Mucosa of rectum (tissue), 2 donors: ENCODE results near the gene WDR12.
"Not testable (repeated sequence)": the region's sequence is repeated elsewhere in the genome, so short reads cannot be mapped to it uniquely, and the experiment has no call there.

ENCODE experiments used
- H3K27ac ChIP-seq, 2 donors: one replicate each; pipeline ENCODE4 v1.7.0; 2013; ENCODE audit warnings: inconsistent platforms in 2 of 2, low read depth in 2 of 2, low read length in 2 of 2
- H3K27me3 ChIP-seq, 2 donors: one replicate each; pipeline ENCODE4 v1.7.0; 2013; ENCODE audit warnings: low read length in 2 of 2; ENCODE audit not compliant: control insufficient read depth in 2 of 2, insufficient read depth in 2 of 2
- H3K36me3 ChIP-seq, 2 donors: one replicate each; pipeline ENCODE4 v1.7.0; 2013; ENCODE audit warnings: low read length in 2 of 2; ENCODE audit not compliant: control insufficient read depth in 2 of 2, insufficient read depth in 2 of 2
- H3K4me1 ChIP-seq, 2 donors: one replicate each; pipeline ENCODE4 v1.7.0; 2013; ENCODE audit warnings: low read length in 2 of 2, mild to moderate bottlenecking in 1 of 2; ENCODE audit not compliant: control insufficient read depth in 2 of 2, insufficient read depth in 2 of 2
- H3K4me3 ChIP-seq, 2 donors: one replicate each; pipeline ENCODE4 v1.7.0; 2013; ENCODE audit warnings: low read length in 2 of 2
- H3K9ac ChIP-seq, 2 donors: one replicate each; pipeline ENCODE4 v1.7.0; 2013; ENCODE audit warnings: low read length in 2 of 2, low read depth in 1 of 2, mild to moderate bottlenecking in 1 of 2
- H3K9me3 ChIP-seq, 2 donors: one replicate each; pipeline ENCODE4 v1.7.0; 2013; ENCODE audit warnings: low read length in 2 of 2; ENCODE audit not compliant: control insufficient read depth in 2 of 2
- donor health status: healthy.
- donor health status: Normal muscosa, but diverticular disease.

Gene WDR12

GRCh38 chr2:202911512-202912341, at the start of gene WDR12, which contains the start of gene CARF:
Gene WDR12 (minus strand): TSS chr2:202911673. CDS start chr2:202911476, 197 bp downstream.
Gene CARF (plus strand): TSS chr2:202912275. CDS start chr2:202941903, 29,628 bp downstream.
- H3K36me3 ChIP-seq: no peaks in the 10 kb centered on the region
- H3K9ac ChIP-seq: peak within 1 kb of the TSS; percentile 70 to 90
- no peaks in the 10 kb centered on the region for H3K27me3 ChIP-seq
- peak within 1 kb of the TSS; percentile 86 to 100 for H3K4me3 ChIP-seq
- peak within 1 kb of the TSS; percentile 86 to 90 for H3K27ac ChIP-seq
- peaks cover 2 to 5% of the 10 kb centered on the region in 2 donors for H3K4me1 ChIP-seq
- H3K9me3 ChIP-seq: no peaks in the 10 kb centered on the region

GRCh38 chr2:202960524-202960923, 49.1 kb upstream of the WDR12 start:
- peaks cover 0 to 2% of the 10 kb centered on the region in 2 donors for H3K36me3 ChIP-seq
- H3K9me3 ChIP-seq: no peaks in the 10 kb centered on the region
- no peak overlapping the region for H3K9ac ChIP-seq
- no peaks in the 10 kb centered on the region for H3K27me3 ChIP-seq
- H3K27ac ChIP-seq: no peak overlapping the region
- H3K4me3 ChIP-seq: no peak overlapping the region
- H3K4me1 ChIP-seq: no peaks in the 10 kb centered on the region

DNA sequence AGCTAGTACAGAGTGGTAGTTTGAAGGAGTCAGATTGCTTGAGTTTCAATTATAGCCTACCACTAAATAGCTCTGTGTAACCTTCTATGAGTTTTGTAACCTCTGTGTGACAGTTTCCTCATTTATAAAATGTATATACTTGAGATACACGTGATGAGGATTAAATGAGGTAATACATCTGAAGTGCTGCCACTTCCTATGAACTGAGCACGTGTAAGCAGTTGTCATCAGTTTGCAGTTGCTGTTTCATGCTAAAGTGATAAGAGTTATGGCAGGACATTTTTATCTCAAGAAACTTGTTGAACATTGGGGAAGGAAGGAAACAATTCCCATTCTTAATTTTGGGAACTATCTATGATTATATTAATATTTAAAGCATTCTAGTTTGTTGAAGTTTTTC, 39.1 kb upstream of the WDR12 start:
- Histone ChIP-seq H3K9me3 (peaks cover 0 to 1% of the 10 kb centered on the region in 2 donors), H3K27ac (no peak overlapping the region), H3K36me3 (peaks cover 4 to 5% of the 10 kb centered on the region in 2 donors), H3K4me3 (no peak overlapping the region), H3K27me3 (no peaks in the 10 kb centered on the region), H3K4me1 (no peaks in the 10 kb centered on the region), H3K9ac (no peak overlapping the region)

DNA sequence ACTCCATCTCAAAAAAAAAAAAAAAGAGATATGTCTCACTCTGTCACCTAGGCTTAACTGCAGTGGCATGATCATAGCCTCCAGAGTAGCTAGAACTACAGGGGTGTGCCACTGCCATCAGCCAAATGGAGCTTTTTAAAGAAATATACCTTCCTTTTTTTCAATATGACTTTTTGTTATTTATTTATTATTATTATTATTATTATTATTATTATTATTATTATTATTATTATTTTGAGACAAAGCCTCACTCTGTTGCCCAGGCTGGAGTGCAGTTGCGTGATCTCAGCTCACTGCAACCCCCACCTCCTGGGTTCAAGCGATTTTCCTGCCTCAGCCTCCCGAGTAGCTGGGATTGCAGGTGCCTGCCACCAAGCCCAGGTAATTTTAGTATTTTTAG, 37.9 kb upstream of the WDR12 start:
- not testable (repeated sequence) for H3K4me1 ChIP-seq, H3K27me3 ChIP-seq, H3K27ac ChIP-seq, H3K9ac ChIP-seq, H3K36me3 ChIP-seq, H3K4me3 ChIP-seq, H3K9me3 ChIP-seq

DNA sequence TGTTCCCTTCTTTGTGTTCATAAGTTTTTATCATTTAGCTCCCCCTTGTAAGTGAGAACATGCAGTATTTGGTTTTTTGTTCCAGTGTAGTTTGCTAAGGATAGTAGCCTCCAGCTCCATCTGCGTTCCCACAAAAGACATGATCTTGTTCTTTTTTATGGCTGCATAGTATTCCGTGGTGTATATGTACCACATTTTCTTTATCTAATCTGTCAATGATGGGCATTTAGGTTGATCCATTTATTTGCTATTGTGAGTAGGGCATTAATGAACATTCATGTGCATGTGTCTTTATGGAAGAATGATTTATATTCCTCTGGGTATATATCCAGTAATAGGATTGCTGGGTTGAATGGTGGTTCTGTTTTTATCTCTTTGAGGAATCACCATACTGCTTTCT, 34.0 kb upstream of the WDR12 start:
- Histone ChIP-seq H3K27ac (no peak overlapping the region), H3K4me1 (no peaks in the 10 kb centered on the region), H3K27me3 (no peaks in the 10 kb centered on the region), H3K9me3 (peaks cover 0 to 7% of the 10 kb centered on the region in 2 donors), H3K9ac (no peak overlapping the region), H3K4me3 (no peak overlapping the region), H3K36me3 (peaks cover 0 to 6% of the 10 kb centered on the region in 2 donors)

GRCh38 chr2:202944816-202945215, 33.3 kb upstream of the WDR12 start:
- Histone ChIP-seq H3K4me3 (no peak overlapping the region), H3K36me3 (peaks cover 0 to 6% of the 10 kb centered on the region in 2 donors), H3K9me3 (peaks cover 0 to 7% of the 10 kb centered on the region in 2 donors), H3K4me1 (no peaks in the 10 kb centered on the region), H3K27me3 (no peaks in the 10 kb centered on the region), H3K9ac (no peak overlapping the region), H3K27ac (no peak overlapping the region)

DNA sequence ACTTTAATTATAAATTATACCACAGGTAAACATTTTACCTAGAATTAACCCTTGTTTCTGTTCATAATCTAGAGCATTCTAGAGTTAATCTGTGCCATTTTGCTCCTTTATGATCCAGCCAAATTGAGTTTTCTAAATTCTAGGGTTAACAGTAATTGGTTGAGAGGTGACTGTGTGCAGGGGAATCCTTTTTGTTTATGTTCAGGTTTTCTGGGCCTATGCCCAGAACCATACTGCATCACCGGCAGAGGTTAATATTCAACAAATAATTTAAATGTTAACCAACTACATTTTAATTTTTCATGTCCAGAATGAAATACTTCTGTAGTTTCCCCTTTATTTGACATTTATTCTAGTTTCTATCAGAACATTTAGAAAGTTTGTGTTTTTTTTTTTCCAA, 32.9 kb upstream of the WDR12 start:
- Histone ChIP-seq H3K9me3 (peaks cover 0 to 7% of the 10 kb centered on the region in 2 donors), H3K4me1 (no peaks in the 10 kb centered on the region), H3K27ac (no peak overlapping the region), H3K36me3 (peaks cover 0 to 6% of the 10 kb centered on the region in 2 donors), H3K9ac (no peak overlapping the region), H3K4me3 (no peak overlapping the region), H3K27me3 (no peaks in the 10 kb centered on the region)

GRCh38 chr2:202941771-202942170, 30.3 kb upstream of the WDR12 start:
- Histone ChIP-seq H3K36me3 (peaks cover 0 to 6% of the 10 kb centered on the region in 2 donors), H3K9me3 (peaks cover 0 to 7% of the 10 kb centered on the region in 2 donors)

DNA sequence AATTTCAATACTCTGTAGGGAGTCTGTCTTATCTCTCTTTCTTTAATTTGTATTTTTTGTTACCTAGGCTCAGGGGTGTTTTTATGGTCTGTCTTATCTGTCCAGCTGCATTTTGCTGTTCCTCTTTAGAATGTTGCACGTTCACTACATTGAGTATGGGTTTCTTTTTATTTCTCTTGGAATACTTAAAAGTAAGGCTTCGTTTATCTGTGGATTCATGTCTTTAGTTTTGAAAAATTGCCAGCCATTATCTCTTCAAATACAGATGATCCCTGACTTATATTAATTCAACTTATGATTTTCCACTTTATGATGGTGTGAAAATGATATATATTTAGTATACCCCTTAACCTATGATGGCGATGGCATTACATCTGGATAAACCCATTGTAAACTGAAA, 27.5 kb upstream of the WDR12 start:
- Histone ChIP-seq H3K9me3 (no peaks in the 10 kb centered on the region), H3K9ac (no peak overlapping the region), H3K27me3 (no peaks in the 10 kb centered on the region), H3K36me3 (no peaks in the 10 kb centered on the region), H3K4me3 (no peak overlapping the region), H3K27ac (no peak overlapping the region), H3K4me1 (no peaks in the 10 kb centered on the region)

More at GRCh38 chr2:202941771-202942170, 30.3 kb upstream of the WDR12 start:
- H3K4me3 ChIP-seq: no peak overlapping the region
- H3K9ac ChIP-seq: no peak overlapping the region
- no peaks in the 10 kb centered on the region for H3K27me3 ChIP-seq
- H3K4me1 ChIP-seq: no peaks in the 10 kb centered on the region
- no peak overlapping the region for H3K27ac ChIP-seq

DNA sequence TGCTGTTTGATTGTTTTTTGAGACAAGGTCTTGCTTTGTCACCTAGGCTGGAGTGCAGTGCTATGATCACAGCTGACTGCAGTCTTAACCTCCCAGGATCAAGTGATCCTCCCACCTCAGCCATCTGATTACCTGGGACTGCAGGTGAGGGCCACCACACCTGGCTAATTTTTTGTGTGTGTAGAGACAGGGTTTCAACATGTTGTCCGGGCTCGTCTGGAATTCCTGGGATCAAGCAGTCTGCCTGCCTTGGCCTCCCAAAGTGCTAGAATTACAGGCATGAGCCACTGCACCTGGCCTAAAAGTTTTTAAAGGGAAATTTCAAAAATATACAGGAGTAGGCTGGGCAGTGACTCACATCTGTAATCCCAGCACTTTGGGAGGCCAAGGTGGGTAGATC, 23.0 kb upstream of the WDR12 start:
- no peak overlapping the region for H3K9ac ChIP-seq
- H3K27me3 ChIP-seq: no peaks in the 10 kb centered on the region

More for the DNA sequence above, 23.0 kb upstream of the WDR12 start:
- no peaks in the 10 kb centered on the region for H3K4me1 ChIP-seq
- no peaks in the 10 kb centered on the region for H3K9me3 ChIP-seq
- H3K27ac ChIP-seq: no peak overlapping the region
- no peak overlapping the region for H3K4me3 ChIP-seq
- H3K36me3 ChIP-seq: peaks cover 0 to 10% of the 10 kb centered on the region in 2 donors
